AG04450 (cell line): ENCODE data around the gene CROCC. TPM values are rescaled to one million over a fixed set of nuclear protein-coding genes. Genes with fewer than 3 reads are reported as not detected.
"Not testable (repeated sequence)": the region's sequence is repeated elsewhere in the genome, so short reads cannot be mapped to it uniquely, and the experiment has no call there.

Experiments
- CTCF ChIA-PET: fragments of 300-600, 350-600 bp; formaldehyde crosslinking; extraction: SDS; loops from one replicate; lab custom pipeline; 2022; ENCODE audit warnings: antibody characterized with exemption, inconsistent platforms; lab: Charles Lee
- POLR2A ChIA-PET: fragments of 350-600 bp; formaldehyde crosslinking; extraction: SDS; loops from one replicate; lab custom pipeline; 2021; ENCODE audit warnings: antibody characterized with exemption, inconsistent platforms; lab: Yijun Ruan, JAX
- DNase-seq: peaks from one replicate; pipeline ENCODE4 v3.0.0-alpha.2; 2011; ENCODE audit warnings: low read depth, low spot score
- H3K27ac ChIP-seq: one replicate; pipeline ENCODE4 v1.5.1; 2012; ENCODE audit warnings: low read depth, low read length, control low read depth
- H3K27me3 ChIP-seq: one replicate; pipeline ENCODE4 v1.6.0; 2012; ENCODE audit warnings: low read length; ENCODE audit not compliant: control insufficient read depth, insufficient read depth
- H3K4me3 ChIP-seq: 2 replicates; pipeline ENCODE4 v1.5.1; 2011; ENCODE audit warnings: mild to moderate bottlenecking, low read depth, low read length, control low read depth
- H3K9me3 ChIP-seq: 2 replicates; pipeline ENCODE4 v1.5.1; 2012; ENCODE audit warnings: low read length; ENCODE audit not compliant: control insufficient read depth, insufficient read depth
- CTCF ChIP-seq: IDR thresholded peaks from 2 replicates; pipeline ENCODE4 v1.5.1; 2011; ENCODE audit warnings: low read depth, low read length, control low read depth, inconsistent platforms
- polyA plus RNA-seq: library from polyadenylated mRNA; depleted of rRNA; stranded (reverse); fragments of >200 nt; gene quantifications from 2 replicates; pipeline ENCODE4 v1.2.3, GENCODE V29; 2011

Gene CROCC
- polyA plus RNA-seq, 1 experiment: 4.2 TPM

- no peak for DNase-seq
- Histone ChIP-seq H3K4me3 (no peak overlapping the region), H3K27me3 (no peaks in the 10 kb centered on the region), H3K27ac (no peak overlapping the region), H3K9me3 (no peaks in the 10 kb centered on the region; the same call in 1 of the 2 replicates)
- TF ChIP-seq CTCF: no peak
- ChIA-PET POLR2A (no interaction called here), CTCF (no interaction called here)
Measured at GRCh38 chr1:16927256-16927655, 5.5 kb downstream of the CROCC start.

GRCh38 chr1:16927711-16928485, 6.2 kb downstream of the CROCC start:
- no peak for TF ChIP-seq CTCF
- ChIA-PET CTCF (no interaction called here), POLR2A (no interaction called here)
- H3K27me3 ChIP-seq: no peaks in the 10 kb centered on the region
- DNase-seq: no peak
- H3K4me3 ChIP-seq: no peak overlapping the region
- no peak overlapping the region for H3K27ac ChIP-seq
- H3K9me3 ChIP-seq: no peaks in the 10 kb centered on the region; the same call in 1 of the 2 replicates

- CTCF ChIA-PET: interaction anchor here (1.2 kb wide), 1 partner anchor 22 kb away, joined by 3 read pairs; no protein-coding TSS in a partner anchor
- POLR2A ChIA-PET, H3K9me3 ChIP-seq, DNase-seq, H3K4me3 ChIP-seq, H3K27me3 ChIP-seq, H3K27ac ChIP-seq: not testable (repeated sequence)
Measured at GRCh38 chr1:16929146-16930041, 7.7 kb downstream of the CROCC start.

- CTCF ChIA-PET: interaction anchor here (0.6 kb wide), 1 partner anchor 29 kb away, joined by 3 read pairs; no protein-coding TSS in a partner anchor
Measured at GRCh38 chr1:16931206-16931934, 9.6 kb downstream of the CROCC start.

GRCh38 chr1:16933945-16934344, 12.2 kb downstream of the CROCC start:
- H3K4me3 ChIP-seq, DNase-seq, H3K27ac ChIP-seq, H3K9me3 ChIP-seq, H3K27me3 ChIP-seq: not testable (repeated sequence)
- CTCF ChIA-PET: interaction anchor here (0.9 to 1.1 kb wide), 2 partner anchors 18 to 313 kb away, joined by 3 read pairs; no protein-coding TSS in a partner anchor
- POLR2A ChIA-PET: interaction anchor here (0.6 to 0.7 kb wide), 2 partner anchors 14 to 23 kb away, joined by 5 read pairs; no protein-coding TSS in a partner anchor

More at GRCh38 chr1:16931206-16931934, 9.6 kb downstream of the CROCC start:
- DNase-seq, H3K27me3 ChIP-seq, H3K27ac ChIP-seq, H3K9me3 ChIP-seq, H3K4me3 ChIP-seq: not testable (repeated sequence)
- POLR2A ChIA-PET: interaction anchor here (0.7 kb wide), 1 partner anchor 102 kb away, joined by 4 read pairs; no protein-coding TSS in a partner anchor

GRCh38 chr1:16936580-16936979, 14.8 kb downstream of the CROCC start:
- H3K9me3 ChIP-seq, H3K4me3 ChIP-seq, DNase-seq, H3K27me3 ChIP-seq, CTCF ChIA-PET, POLR2A ChIA-PET, H3K27ac ChIP-seq: not testable (repeated sequence)
